GM10266 (cell line): ENCODE data around the gene GNG7.
"Not testable (repeated sequence)": the region's sequence is repeated elsewhere in the genome, so short reads cannot be mapped to it uniquely, and the experiment has no call there.

Experiments
- DNase-seq: peaks from one replicate; pipeline ENCODE4 v3.0.0; 2012; ENCODE audit errors: extremely low spot score
- TF ChIP-seq, protein P1 (sequence below): IDR thresholded peaks from 2 replicates; pipeline ENCODE4 v1.5.1; 2012; ENCODE audit warnings: mild to moderate bottlenecking, low read depth; ENCODE audit not compliant: control insufficient read depth, insufficient read depth; ENCODE audit errors: missing control alignments

GNG7 gene

DNA sequence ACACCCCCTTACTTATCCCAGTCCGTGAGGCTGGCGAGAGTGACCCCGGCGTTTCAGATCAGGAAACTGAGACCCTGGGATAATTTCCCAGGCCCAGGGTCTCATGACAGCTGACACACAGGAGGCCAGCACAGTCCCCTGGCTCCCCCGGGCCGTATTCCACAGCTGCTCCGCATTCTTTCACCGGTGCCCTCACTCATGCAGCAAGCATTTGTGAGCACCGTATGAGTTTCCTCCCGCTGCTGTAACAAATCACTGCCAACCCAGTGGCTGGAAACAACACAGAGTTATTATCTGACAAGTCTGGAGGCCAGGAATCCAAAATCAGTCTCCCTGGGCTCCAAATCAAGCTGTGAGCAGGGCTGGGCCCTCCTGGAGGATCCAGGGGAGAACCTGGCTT lies 205.3 kb downstream of the GNG7 start:
- no peak for DNase-seq

DNA sequence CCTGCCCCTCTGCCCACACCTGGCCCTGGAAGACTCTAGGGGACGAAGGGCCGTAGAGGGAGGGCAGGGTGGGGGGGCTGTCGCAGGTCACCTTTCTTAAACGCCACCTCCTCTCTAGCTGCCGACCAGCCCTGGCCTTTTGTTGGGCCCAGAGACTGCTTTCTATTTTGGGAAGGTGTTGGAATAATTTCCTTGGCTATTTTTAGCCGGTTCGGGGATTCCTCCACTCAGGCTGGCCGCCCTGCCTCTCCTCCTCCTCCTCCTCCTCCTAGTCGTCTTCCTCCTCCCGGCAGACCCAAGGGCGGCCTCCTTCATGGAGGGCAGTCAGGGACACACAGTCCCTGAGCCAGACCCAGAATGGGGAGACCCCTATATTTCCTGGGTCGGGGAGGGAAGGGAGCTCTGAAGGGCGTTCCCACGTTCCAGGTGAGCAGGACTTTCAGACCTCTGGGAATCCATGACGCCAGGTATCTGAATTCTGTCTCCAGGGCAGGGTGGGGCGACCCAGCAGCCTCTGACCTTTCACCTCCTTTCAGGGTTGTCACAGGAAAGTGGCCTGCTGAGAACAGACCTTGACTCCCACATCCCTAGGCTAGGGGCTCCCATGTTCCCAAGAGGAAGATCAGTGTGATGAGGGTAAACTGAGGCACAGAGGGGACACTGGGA lies 206.7 kb downstream of the GNG7 start:
- TF ChIP-seq, protein P1, sequence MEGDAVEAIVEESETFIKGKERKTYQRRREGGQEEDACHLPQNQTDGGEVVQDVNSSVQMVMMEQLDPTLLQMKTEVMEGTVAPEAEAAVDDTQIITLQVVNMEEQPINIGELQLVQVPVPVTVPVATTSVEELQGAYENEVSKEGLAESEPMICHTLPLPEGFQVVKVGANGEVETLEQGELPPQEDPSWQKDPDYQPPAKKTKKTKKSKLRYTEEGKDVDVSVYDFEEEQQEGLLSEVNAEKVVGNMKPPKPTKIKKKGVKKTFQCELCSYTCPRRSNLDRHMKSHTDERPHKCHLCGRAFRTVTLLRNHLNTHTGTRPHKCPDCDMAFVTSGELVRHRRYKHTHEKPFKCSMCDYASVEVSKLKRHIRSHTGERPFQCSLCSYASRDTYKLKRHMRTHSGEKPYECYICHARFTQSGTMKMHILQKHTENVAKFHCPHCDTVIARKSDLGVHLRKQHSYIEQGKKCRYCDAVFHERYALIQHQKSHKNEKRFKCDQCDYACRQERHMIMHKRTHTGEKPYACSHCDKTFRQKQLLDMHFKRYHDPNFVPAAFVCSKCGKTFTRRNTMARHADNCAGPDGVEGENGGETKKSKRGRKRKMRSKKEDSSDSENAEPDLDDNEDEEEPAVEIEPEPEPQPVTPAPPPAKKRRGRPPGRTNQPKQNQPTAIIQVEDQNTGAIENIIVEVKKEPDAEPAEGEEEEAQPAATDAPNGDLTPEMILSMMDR: no peak
- no peak for DNase-seq

More for the DNA sequence above, 205.3 kb downstream of the GNG7 start:
- TF ChIP-seq, protein P1: no peak

DNA sequence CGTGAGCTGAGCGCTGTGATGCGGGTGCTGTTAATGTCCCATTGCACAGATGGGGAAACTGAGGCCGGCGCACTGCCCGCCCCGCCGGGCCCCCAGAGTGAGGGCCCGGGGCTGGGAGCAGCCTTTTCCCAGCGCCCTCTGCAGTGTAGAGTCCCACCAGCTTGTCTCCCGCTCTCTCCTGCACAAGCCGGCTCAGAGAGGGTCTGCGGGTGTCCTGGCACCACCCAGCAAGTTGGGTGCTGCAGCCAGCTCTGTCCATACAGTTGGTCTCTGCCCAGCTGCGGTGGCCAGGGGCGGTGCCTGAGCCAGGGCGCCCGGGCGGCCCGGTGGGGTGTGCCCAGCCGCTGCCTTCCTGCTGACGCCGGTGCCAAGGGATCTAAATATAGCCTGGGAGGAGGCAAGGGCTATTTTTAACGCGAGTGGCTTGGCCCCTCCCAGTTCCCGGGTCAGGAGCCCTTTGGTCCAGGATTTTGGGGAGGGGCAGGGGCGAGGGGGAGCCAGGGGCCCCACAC lies 207.3 kb downstream of the GNG7 start:
- no peak for DNase-seq
- TF ChIP-seq, protein P1: no peak

DNA sequence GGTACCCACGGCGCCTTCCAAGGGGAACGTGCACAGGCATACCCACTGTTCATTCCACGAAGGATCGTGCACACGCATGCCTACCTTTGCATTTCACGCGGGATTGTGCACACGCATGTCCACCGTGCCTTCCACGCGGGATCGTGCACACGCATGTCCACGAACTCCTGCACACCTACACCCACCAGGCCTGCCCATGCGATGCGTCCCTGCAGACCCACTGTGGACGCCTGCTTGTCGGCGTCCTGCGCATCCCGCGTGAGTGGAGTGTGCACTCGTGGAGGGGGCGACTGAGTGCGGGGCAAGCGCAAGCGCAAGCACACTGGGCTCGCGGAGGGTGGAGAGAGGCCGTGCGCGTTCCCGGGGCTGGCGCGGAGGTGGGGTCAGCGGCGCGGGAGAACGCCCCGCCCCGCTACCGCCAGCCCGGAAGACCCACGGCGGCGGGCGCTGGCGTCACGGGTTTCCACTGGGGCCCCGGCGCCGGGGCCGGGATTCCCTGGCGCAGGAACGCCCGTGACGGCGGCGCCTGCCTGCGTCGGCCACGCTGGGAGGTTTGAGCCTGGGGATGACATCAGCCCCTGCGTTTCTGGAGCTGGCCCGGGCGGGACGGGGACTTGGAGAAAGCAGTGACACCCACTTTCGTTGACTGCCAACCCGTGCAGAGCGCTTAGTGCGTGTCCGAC lies 207.9 kb downstream of the GNG7 start:
- TF ChIP-seq, protein P1: no peak
- peak; percentile 85 for DNase-seq

DNA sequence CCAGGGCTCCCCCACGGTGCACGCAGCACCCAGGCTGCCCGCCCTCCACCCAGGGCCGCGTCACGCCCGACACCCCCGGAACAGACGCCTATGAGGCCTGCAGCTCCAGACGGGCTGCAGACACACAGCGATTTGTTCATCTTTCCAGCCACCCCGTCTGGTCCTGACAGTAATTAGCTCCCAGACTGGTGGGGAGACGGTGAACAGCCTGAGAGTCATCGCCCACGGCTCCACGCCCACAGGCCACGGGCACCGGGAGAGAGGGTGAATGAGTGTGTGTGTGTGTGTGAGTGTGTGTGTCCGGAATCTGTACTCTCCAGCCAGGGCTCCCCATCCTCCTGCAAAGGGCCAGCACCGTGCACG lies 208.4 kb downstream of the GNG7 start:
- TF ChIP-seq, protein P1: no peak
- no peak for DNase-seq

DNA sequence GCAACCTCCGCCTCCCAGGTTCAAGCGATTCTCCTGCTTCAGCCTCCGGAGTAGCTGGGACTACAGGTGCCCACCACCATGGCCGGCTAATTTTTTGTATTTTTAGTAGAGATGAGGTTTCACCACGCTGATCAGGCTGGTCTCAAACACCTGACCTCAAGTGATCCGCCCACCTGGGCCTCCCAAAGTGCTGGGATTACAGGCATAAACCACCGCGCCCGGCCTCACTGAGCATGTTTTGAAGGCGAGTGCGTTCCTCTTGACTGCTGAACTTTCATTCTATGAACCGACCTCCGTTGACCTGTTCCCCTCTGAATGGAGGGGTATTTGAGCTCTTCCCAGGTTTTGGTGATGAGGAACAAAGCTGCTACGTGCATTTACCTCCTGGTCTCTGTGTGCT lies 209.0 kb downstream of the GNG7 start:
- DNase-seq: not testable (repeated sequence)

DNA sequence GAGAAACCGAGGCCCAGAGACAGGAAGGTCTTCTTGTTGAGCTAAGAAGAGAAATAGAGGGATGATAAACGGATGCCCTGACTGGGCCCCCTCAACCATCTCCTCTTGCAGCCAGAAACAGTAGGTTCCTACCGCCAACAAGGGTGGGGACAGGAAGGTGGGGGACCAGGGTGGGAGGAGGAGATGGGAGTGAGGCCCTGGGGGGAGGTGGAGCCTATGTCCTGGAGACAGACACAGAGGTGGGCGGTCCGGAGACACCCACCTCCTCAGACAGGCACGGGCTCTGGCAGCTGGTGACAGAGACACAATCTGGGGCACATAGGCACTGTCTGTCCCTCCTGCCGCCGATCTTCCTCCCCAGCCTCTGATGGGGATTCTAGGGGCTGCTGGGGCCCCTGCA lies 209.6 kb downstream of the GNG7 start:
- DNase-seq: no peak
- TF ChIP-seq, protein P1: no peak
